ENCODE data around the gene C17orf114.

The C17orf114 gene

GRCh38 chr17:4785311-4786105, 16.6 kb downstream of the C17orf114 start:
- no peak for DNase-seq

GRCh38 chr17:4782652-4783051, 19.5 kb downstream of the C17orf114 start:
- no peak for DNase-seq

GRCh38 chr17:4780325-4780955, 21.7 kb downstream of the C17orf114 start:
- DNase-seq: no peak

- DNase-seq: no peak
Observed at GRCh38 chr17:4777969-4778760, 24.0 kb downstream of the C17orf114 start.

GRCh38 chr17:4772235-4772613, 29.9 kb downstream of the C17orf114 start:
- no peak for DNase-seq

- no peak for DNase-seq
Observed at GRCh38 chr17:4771519-4772234, 30.5 kb downstream of the C17orf114 start, which contains the start of gene TM4SF5. Gene TM4SF5, plus strand, starts transcription at chr17:4771886. Its CDS starts 37 bp downstream, at chr17:4771923.

GRCh38 chr17:4769628-4770027, 32.5 kb downstream of the C17orf114 start:
- DNase-seq: no peak

GRCh38 chr17:4768298-4768697, 33.8 kb downstream of the C17orf114 start:
- DNase-seq: no peak

- DNase-seq: no peak
Observed at GRCh38 chr17:4766723-4767122, 35.4 kb downstream of the C17orf114 start.

- DNase-seq: no peak
Observed at GRCh38 chr17:4766201-4766600, 35.9 kb downstream of the C17orf114 start.

- peak; percentile 37 for DNase-seq
Observed at GRCh38 chr17:4764595-4764994, 37.5 kb downstream of the C17orf114 start.

- DNase-seq: no peak
Observed at GRCh38 chr17:4759776-4760236, 42.3 kb downstream of the C17orf114 start.

GRCh38 chr17:4753392-4753791, 48.7 kb downstream of the C17orf114 start:
- no peak for DNase-seq

- DNase-seq: no peak
Observed at GRCh38 chr17:4751932-4752331, 50.2 kb downstream of the C17orf114 start.
